Glutamatergic neuron (in vitro differentiated cells): ENCODE measurements around the gene TMEM132C. TPM values are rescaled to one million over a fixed set of nuclear protein-coding genes. Genes with fewer than 3 reads are reported as not detected.

Experiments used
- DNase-seq: peaks from one replicate; pipeline ENCODE4 v3.0.0; 2022
- H3K27ac Mint-ChIP-seq: one replicate; pipeline ENCODE4 v1.8.0; 2020; ENCODE audit warnings: mild to moderate bottlenecking, mixed read lengths, inconsistent platforms; ENCODE audit not compliant: unreplicated experiment
- H3K27me3 Mint-ChIP-seq: one replicate; pipeline ENCODE4 v1.8.0; 2020; ENCODE audit warnings: mild to moderate bottlenecking, moderate library complexity, mixed read lengths, inconsistent platforms; ENCODE audit not compliant: unreplicated experiment
- H3K36me3 Mint-ChIP-seq: one replicate; pipeline ENCODE4 v1.8.0; 2020; ENCODE audit warnings: mild to moderate bottlenecking, mixed read lengths, inconsistent platforms; ENCODE audit not compliant: unreplicated experiment
- H3K4me1 Mint-ChIP-seq: one replicate; pipeline ENCODE4 v1.8.0; 2020; ENCODE audit warnings: mild to moderate bottlenecking, low read depth, mixed read lengths, inconsistent platforms; ENCODE audit not compliant: unreplicated experiment
- H3K4me3 Mint-ChIP-seq: one replicate; pipeline ENCODE4 v1.8.0; 2020; ENCODE audit warnings: mild to moderate bottlenecking, mixed read lengths, inconsistent platforms; ENCODE audit not compliant: unreplicated experiment
- H3K9me3 Mint-ChIP-seq: one replicate; pipeline ENCODE4 v1.8.0; 2020; ENCODE audit warnings: mild to moderate bottlenecking, moderate library complexity, mixed read lengths, inconsistent platforms; ENCODE audit not compliant: unreplicated experiment
- total RNA-seq: library from RNA; stranded (reverse); fragmentation: NEBNext Ultra II Directional; extraction: Animal tissue kit (Norgen Biotek cat#: 25700); gene quantifications from one replicate; pipeline ENCODE4 v1.2.1, GENCODE V29; 2021; ENCODE audit not compliant: unreplicated experiment
- TF ChIP-seq, protein P1 (sequence below): fragments of 200-600 bp; sonication (generic); IDR thresholded peaks from one replicate; pipeline ENCODE4 v1.5.0; 2021; ENCODE audit not compliant: partially characterized antibody, unreplicated experiment

The TMEM132C gene
- total RNA-seq, 1 donor from 2014 or later: 8.0 TPM

DNA sequence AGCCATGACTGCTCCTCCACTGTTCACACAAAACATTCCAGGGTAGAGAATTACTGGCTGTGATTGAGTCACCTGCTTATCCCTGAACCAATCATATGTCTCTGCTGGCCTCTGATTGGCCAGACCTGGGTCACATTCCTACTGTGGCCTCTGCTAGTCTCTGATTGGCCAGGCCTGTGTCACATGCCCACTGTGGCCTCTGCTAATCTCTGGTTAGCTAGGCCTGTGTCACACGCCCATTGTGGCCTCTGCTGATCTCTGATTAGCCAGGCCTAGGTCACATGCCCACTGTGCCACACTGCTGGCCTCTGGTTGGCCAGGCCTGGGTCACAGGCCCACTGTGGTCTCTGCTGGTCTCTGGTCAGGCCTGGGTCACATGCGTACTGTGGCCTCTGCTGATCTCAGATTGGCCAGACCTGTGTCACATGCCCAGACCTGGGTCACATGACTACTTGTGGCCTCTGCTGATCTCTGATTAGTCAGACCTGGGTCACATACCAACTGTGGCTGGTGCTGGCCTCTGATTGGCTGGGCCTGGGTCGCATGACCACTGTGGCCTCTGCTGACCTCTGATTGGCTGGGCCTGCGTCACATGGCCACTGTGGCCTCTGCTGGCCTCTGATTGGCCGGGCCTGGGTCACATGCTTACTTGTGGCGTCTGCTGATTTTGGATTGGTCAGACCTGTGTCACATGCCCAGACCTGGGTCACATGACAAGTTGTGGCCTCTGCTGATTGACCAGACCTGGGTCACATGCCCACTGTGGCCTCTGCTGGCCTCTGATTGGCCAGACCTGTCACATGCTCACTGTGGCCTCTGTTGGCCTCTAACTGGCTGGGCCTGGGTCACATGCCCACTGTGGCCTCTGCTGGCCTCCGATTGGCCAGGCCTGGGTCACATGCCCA, 305.2 kb downstream of the TMEM132C start:
- DNase-seq: no peak
- Mint-ChIP-seq H3K4me1 (peaks cover 15% of the 10 kb centered on the region), H3K4me3 (no peak overlapping the region), H3K27me3 (peaks cover 3% of the 10 kb centered on the region), H3K36me3 (no peaks in the 10 kb centered on the region), H3K9me3 (peaks cover 18% of the 10 kb centered on the region), H3K27ac (no peak overlapping the region)
- TF ChIP-seq, protein P1, sequence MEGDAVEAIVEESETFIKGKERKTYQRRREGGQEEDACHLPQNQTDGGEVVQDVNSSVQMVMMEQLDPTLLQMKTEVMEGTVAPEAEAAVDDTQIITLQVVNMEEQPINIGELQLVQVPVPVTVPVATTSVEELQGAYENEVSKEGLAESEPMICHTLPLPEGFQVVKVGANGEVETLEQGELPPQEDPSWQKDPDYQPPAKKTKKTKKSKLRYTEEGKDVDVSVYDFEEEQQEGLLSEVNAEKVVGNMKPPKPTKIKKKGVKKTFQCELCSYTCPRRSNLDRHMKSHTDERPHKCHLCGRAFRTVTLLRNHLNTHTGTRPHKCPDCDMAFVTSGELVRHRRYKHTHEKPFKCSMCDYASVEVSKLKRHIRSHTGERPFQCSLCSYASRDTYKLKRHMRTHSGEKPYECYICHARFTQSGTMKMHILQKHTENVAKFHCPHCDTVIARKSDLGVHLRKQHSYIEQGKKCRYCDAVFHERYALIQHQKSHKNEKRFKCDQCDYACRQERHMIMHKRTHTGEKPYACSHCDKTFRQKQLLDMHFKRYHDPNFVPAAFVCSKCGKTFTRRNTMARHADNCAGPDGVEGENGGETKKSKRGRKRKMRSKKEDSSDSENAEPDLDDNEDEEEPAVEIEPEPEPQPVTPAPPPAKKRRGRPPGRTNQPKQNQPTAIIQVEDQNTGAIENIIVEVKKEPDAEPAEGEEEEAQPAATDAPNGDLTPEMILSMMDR: no peak

DNA sequence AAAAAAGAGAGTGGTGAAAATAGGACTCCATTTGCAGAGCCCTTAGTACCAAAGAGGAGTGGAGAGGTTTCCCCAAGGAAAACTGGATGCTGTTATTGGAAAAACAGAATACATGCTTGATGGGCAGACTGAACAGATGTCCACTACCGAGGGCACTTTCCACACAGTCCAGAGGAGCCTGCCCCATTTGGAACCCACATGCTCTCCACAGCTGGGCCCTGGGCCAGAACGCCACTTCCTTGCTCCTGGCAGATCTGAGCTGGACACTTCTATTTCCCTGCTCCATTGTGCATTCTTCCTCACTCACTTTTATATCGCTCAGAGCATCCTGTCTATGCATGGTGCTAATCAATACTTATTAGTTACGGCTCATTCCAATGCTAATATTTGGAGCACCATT, 306.9 kb downstream of the TMEM132C start:
- Mint-ChIP-seq H3K27ac (peak overlapping the region; percentile 91), H3K27me3 (peaks cover 3% of the 10 kb centered on the region)
- DNase-seq: peak; percentile 73

DNA sequence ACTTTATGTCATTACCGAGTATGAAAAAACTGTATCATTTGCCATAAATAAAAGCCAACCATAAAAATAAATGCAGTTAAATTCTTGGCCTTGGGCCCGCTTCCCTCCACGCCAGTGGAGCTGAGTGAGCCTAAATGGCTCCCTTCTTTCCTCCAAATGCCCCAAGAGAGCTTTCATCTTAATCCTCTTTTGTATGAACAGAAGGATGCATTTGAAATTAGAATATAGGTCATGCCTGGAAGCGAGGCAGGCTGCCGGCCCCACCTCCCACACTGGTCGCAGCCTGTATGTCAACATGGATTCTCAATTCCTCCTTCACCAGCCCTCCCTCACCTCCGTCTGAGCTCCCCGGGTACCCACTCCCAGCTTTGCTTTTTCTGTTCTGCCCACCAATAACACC, 311.1 kb downstream of the TMEM132C start:
- H3K4me1 Mint-ChIP-seq: peaks cover 28% of the 10 kb centered on the region
- H3K27me3 Mint-ChIP-seq: peaks cover 3% of the 10 kb centered on the region
- H3K27ac Mint-ChIP-seq: peak overlapping the region; percentile 82
- peak overlapping the region; percentile 38 for H3K4me3 Mint-ChIP-seq
- H3K9me3 Mint-ChIP-seq: peaks cover 27% of the 10 kb centered on the region
- TF ChIP-seq, protein P1: no peak
- H3K36me3 Mint-ChIP-seq: peaks cover 10% of the 10 kb centered on the region
- DNase-seq: no peak

More for the DNA sequence above, 306.9 kb downstream of the TMEM132C start:
- TF ChIP-seq, protein P1: no peak
- Mint-ChIP-seq H3K4me3 (peak overlapping the region; percentile 25), H3K9me3 (peaks cover 22% of the 10 kb centered on the region), H3K36me3 (no peaks in the 10 kb centered on the region), H3K4me1 (peaks cover 18% of the 10 kb centered on the region)

DNA sequence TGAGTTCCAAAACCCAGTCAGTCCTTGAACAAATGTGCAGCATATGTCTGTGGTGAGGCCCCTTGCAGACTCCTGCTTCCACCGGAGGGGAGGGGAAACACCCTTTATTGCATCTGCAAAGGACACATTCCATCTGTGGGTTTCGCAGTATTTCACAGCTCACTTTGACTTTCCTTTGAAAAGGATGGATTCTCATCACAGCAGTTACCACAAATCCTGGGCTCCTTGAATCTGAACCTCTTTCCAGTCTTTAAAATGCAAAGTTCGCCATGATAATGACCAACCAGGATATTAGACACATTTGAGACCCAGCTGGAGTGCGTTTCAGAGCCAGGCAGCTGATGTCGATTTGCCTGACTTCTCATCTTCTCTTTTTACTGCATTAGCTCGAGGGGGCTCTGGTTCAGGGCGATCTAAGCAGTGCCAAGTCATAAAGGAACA, 314.4 kb downstream of the TMEM132C start:
- DNase-seq: no peak
- Mint-ChIP-seq H3K4me1 (peaks cover 19% of the 10 kb centered on the region), H3K36me3 (peaks cover 10% of the 10 kb centered on the region), H3K27me3 (peaks cover 2% of the 10 kb centered on the region), H3K9me3 (peaks cover 16% of the 10 kb centered on the region), H3K27ac (peak overlapping the region; percentile 53), H3K4me3 (no peak overlapping the region)
- TF ChIP-seq, protein P1: no peak

DNA sequence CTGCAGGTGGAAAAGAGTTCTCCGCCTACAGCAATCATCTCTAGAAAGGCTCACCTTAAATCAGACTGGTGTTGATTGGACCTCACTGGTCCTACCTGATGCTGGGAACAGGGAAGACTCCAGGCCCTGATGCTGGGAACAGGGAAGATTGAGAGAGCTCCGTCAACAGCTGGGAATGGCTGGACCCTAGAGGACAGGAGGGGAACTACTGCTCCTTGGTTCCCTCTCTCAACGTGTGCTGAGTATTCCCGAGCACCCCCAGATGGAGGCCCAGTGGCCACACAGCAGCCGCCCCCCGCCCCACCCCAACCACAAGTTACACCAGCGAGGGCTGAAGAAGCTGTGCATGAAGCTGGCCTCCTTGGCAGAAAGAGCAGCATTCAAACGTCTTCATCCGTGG, 316.5 kb downstream of the TMEM132C start:
- H3K4me1 Mint-ChIP-seq: peaks cover 26% of the 10 kb centered on the region
- TF ChIP-seq, protein P1: peak; percentile 36
- H3K27me3 Mint-ChIP-seq: peaks cover 2% of the 10 kb centered on the region
- H3K4me3 Mint-ChIP-seq: no peak overlapping the region
- H3K36me3 Mint-ChIP-seq: peaks cover 10% of the 10 kb centered on the region
- peaks cover 7% of the 10 kb centered on the region for H3K9me3 Mint-ChIP-seq
- H3K27ac Mint-ChIP-seq: no peak overlapping the region
- no peak for DNase-seq
